ENCODE measurements around the gene SLC46A1. TPM values are rescaled to one million over a fixed set of nuclear protein-coding genes. Genes with fewer than 3 reads are reported as not detected.
A peak's percentile ranks its signal among the peaks of the same experiment; 100 is the strongest.

The SLC46A1 gene
- total RNA-seq = 1.5 and 2.1 TPM in 2 replicates

DNA sequence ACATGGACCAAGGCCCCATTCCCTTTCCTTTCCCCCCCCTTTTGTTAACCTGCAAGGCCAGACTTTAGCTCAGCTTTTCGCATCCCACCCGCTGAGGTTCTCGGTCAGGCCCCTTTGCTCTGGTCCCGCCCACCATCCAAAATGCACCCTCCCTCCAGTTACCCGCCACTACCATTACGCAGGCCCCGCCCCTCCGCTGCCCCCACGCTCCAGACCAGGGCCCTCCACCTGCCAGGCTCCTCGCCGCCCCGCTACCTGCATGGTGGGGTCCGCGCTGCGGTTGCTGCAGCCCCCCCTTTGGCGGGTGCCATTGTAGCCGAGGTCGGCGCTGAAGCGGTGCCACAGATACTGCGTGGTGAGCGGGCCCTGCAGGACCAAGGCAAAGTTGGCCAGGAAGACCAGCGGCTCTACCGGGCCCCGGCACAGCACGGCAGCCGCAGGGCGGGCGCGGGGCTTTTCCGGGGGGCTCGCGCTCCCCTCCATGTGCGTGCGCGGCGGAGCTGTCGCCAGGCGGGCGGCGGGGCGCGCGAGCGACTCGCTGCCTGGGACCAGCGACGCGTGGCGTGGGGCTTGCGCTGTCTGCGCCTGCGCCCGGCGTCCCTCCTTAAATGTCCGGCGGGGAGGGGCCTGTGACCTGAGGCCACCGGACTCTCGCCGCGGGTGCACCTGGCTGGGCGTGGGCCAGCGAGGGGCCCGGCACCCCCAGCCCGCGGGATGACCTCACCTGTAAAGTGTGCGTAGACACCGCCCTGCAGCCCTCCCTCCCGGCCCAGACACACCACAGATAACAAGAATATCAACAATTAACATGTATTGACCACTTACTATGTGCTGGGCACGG, at the start of gene SLC46A1:
Gene SLC46A1, minus strand, starts transcription at position 581 of the 841 bp plus-strand sequence. Its CDS starts 98 bp downstream, at position 483.
- peaks cover 4% of the 10 kb centered on the region for H3K27me3 Mint-ChIP-seq
- peak; percentile 88 for ATAC-seq (ENCODE audit: low read depth)
- H3K9me3 Mint-ChIP-seq = no peaks in the 10 kb centered on the region
- ChIA-PET POLR2A (interaction anchor here (1.0 kb wide), 1 partner anchor 11 kb away, joined by 3 read pairs; no protein-coding TSS in a partner anchor), CTCF (interaction anchor here (5.1 kb wide), 1 partner anchor 11 kb away, joined by 26 read pairs; no protein-coding TSS in a partner anchor)
- intact Hi-C loops (cut with micrococcal nuclease) = loop anchor here (1.0 kb wide), 3 partner anchors 11 to 71 kb away; partner anchors contain the start of genes IFT20, SARM1 and TNFAIP1
- H3K27ac Mint-ChIP-seq = peak within 1 kb of the TSS; percentile 41
- H3K4me1 Mint-ChIP-seq = peaks cover 8% of the 10 kb centered on the region
- peak within 1 kb of the TSS; percentile 83 for H3K4me3 Mint-ChIP-seq
- TF ChIP-seq, protein P1, sequence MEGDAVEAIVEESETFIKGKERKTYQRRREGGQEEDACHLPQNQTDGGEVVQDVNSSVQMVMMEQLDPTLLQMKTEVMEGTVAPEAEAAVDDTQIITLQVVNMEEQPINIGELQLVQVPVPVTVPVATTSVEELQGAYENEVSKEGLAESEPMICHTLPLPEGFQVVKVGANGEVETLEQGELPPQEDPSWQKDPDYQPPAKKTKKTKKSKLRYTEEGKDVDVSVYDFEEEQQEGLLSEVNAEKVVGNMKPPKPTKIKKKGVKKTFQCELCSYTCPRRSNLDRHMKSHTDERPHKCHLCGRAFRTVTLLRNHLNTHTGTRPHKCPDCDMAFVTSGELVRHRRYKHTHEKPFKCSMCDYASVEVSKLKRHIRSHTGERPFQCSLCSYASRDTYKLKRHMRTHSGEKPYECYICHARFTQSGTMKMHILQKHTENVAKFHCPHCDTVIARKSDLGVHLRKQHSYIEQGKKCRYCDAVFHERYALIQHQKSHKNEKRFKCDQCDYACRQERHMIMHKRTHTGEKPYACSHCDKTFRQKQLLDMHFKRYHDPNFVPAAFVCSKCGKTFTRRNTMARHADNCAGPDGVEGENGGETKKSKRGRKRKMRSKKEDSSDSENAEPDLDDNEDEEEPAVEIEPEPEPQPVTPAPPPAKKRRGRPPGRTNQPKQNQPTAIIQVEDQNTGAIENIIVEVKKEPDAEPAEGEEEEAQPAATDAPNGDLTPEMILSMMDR (IDR thresholded peaks at IDR 0.05) = no peak
- H3K36me3 Mint-ChIP-seq (ENCODE audit: low read depth) = no peaks in the 10 kb centered on the region
- peak; percentile 52 for DNase-seq

GRCh38 chr17:28449859-28450258, 43.8 kb upstream of the SLC46A1 start:
- H3K36me3 Mint-ChIP-seq (ENCODE audit: low read depth) = no peaks in the 10 kb centered on the region
- intact Hi-C loops (cut with micrococcal nuclease) = no loop called here
- peaks cover 27% of the 10 kb centered on the region for H3K27me3 Mint-ChIP-seq
- ATAC-seq (ENCODE audit: low read depth) (no peak), DNase-seq (no peak)
- H3K9me3 Mint-ChIP-seq = no peaks in the 10 kb centered on the region
- POLR2A ChIA-PET = no interaction called here
- H3K27ac Mint-ChIP-seq = no peak overlapping the region
- no peak overlapping the region for H3K4me3 Mint-ChIP-seq
- TF ChIP-seq, protein P1 (IDR thresholded peaks at IDR 0.05) = no peak
- no peaks in the 10 kb centered on the region for H3K4me1 Mint-ChIP-seq
- CTCF ChIA-PET = no interaction called here

- POLR2A ChIA-PET = interaction anchor here (0.5 to 0.7 kb wide), 2 partner anchors 205 to 328 kb away, joined by 3 to 4 read pairs; no protein-coding TSS in a partner anchor
- CTCF ChIA-PET = no interaction called here
- no peak overlapping the region for H3K27ac Mint-ChIP-seq
These were observed 41.4 kb upstream of the SLC46A1 start for GRCh38 chr17:28447396-28447760.

GRCh38 chr17:28446716-28447395, 40.8 kb upstream of the SLC46A1 start:
- Mint-ChIP-seq H3K9me3 (no peaks in the 10 kb centered on the region), H3K4me1 (no peaks in the 10 kb centered on the region), H3K27me3 (peaks cover 25% of the 10 kb centered on the region), H3K36me3 (ENCODE audit: low read depth) (no peaks in the 10 kb centered on the region), H3K27ac (no peak overlapping the region), H3K4me3 (no peak overlapping the region)
- ChIA-PET POLR2A (interaction anchor here (0.5 kb wide), 1 partner anchor 204 kb away, joined by 3 read pairs; no protein-coding TSS in a partner anchor), CTCF (no interaction called here)
- intact Hi-C loops (cut with micrococcal nuclease) = no loop called here
- TF ChIP-seq, protein P1 (IDR thresholded peaks at IDR 0.05) = no peak
- ATAC-seq (ENCODE audit: low read depth) (no peak), DNase-seq (no peak)

More at GRCh38 chr17:28447396-28447760, 41.4 kb upstream of the SLC46A1 start:
- intact Hi-C loops (cut with micrococcal nuclease) = no loop called here
- H3K36me3 Mint-ChIP-seq (ENCODE audit: low read depth) = no peaks in the 10 kb centered on the region
- no peaks in the 10 kb centered on the region for H3K4me1 Mint-ChIP-seq
- ATAC-seq (ENCODE audit: low read depth) (no peak), DNase-seq (no peak)
- peaks cover 21% of the 10 kb centered on the region for H3K27me3 Mint-ChIP-seq
- H3K9me3 Mint-ChIP-seq = no peaks in the 10 kb centered on the region
- no peak overlapping the region for H3K4me3 Mint-ChIP-seq
- TF ChIP-seq, protein P1 (IDR thresholded peaks at IDR 0.05) = no peak

Measured in activated B cell treated with CpG ODN at 0.5 μM for 24 hours (primary cell).